OCI-LY3 (cell line): ENCODE data around the gene ACACA.

Experiments
- CTCF ChIP-seq: fragments of 200-600, 300-600 bp; sonication (generic); IDR thresholded peaks from 2 replicates; pipeline ENCODE4 v1.5.1; 2014; ENCODE audit warnings: antibody characterized with exemption, low read length, low read depth
- EZH2phosphoT487 ChIP-seq: fragments of 200-600 bp; shearing (Covaris generic); IDR thresholded peaks from 2 replicates; pipeline ENCODE4 v1.6.1; 2018; ENCODE audit warnings: antibody characterized with exemption, mixed run types, low read depth

GRCh38 chr17:37039269-37039668, 367.4 kb downstream of the ACACA start:
- TF ChIP-seq EZH2phosphoT487 (no peak), CTCF (no peak)
